ENCODE measurements around the gene TMUB1.

Gene TMUB1

DNA sequence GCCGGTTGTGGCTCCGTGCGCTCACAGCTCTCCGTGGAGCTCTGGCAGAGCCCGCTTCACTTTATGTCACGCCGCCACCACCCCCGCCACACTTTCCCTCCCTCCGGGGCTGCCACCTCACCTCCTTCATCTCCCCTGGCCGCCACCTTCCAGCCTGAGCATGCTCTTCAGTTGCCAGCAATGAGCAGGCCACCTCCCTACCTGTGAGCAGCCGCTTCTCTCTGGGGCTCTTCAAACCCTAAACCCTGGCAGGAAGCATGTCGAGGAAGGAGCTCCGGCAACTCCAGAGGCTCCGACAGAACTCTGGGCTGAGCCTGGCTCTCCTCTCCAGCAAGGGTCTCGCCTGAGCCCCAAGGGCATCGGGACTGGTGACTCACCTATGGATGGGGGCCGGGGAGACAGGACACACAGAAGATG is 47.5 kb upstream of the TMUB1 start:
- H3K4me3 ChIP-seq (IDR thresholded peaks at IDR 0.05; ENCODE audit: insufficient read depth, low read depth, low read length), result no peak overlapping the region
- peaks cover 14% of the 10 kb centered on the region for H3K4me1 ChIP-seq (ENCODE audit: low read depth, poor library complexity, severe bottlenecking)
- no peaks in the 10 kb centered on the region for H3K79me2 ChIP-seq (ENCODE audit: insufficient read depth, low read depth)
- no peaks in the 10 kb centered on the region for H3K27me3 ChIP-seq (ENCODE audit: insufficient read depth, low read depth)
- H3K4me2 ChIP-seq, result no peak overlapping the region
- no peak overlapping the region for H3K27ac ChIP-seq
- H3K36me3 ChIP-seq (ENCODE audit: insufficient read depth), result no peaks in the 10 kb centered on the region; the same call in 1 of the 2 replicates
- no peak overlapping the region for H2AFZ ChIP-seq (ENCODE audit: low read depth)
- no peaks in the 10 kb centered on the region for H4K20me1 ChIP-seq (ENCODE audit: insufficient read depth)
- no peak for TF ChIP-seq CTCF (conservative IDR thresholded peaks at IDR 0.05; ENCODE audit: low read depth, low read length)
- H3K9ac ChIP-seq, result no peak overlapping the region

- Histone ChIP-seq H3K4me2 (no peak overlapping the region; the same call in 1 of the 2 replicates), H3K9ac (no peak overlapping the region), H4K20me1 (ENCODE audit: insufficient read depth) (no peaks in the 10 kb centered on the region), H3K27ac (no peak overlapping the region), H3K79me2 (ENCODE audit: insufficient read depth, low read depth) (no peaks in the 10 kb centered on the region), H3K4me3 (IDR thresholded peaks at IDR 0.05; ENCODE audit: insufficient read depth, low read depth, low read length) (no peak overlapping the region), H3K36me3 (ENCODE audit: insufficient read depth) (no peaks in the 10 kb centered on the region; the same call in 1 of the 2 replicates), H3K4me1 (ENCODE audit: low read depth, poor library complexity, severe bottlenecking) (peaks cover 14% of the 10 kb centered on the region), H3K27me3 (ENCODE audit: insufficient read depth, low read depth) (no peaks in the 10 kb centered on the region), H2AFZ (ENCODE audit: low read depth) (no peak overlapping the region)
- TF ChIP-seq CTCF (conservative IDR thresholded peaks at IDR 0.05; ENCODE audit: low read depth, low read length), result no peak
These were observed 46.8 kb upstream of the TMUB1 start for GRCh38 chr7:151129960-151130591.

GRCh38 chr7:151129117-151129959 is 46.0 kb upstream of the TMUB1 start:
- Histone ChIP-seq H4K20me1 (ENCODE audit: insufficient read depth) (no peaks in the 10 kb centered on the region), H2AFZ (ENCODE audit: low read depth) (no peak overlapping the region), H3K27me3 (ENCODE audit: insufficient read depth, low read depth) (no peaks in the 10 kb centered on the region), H3K79me2 (ENCODE audit: insufficient read depth, low read depth) (no peaks in the 10 kb centered on the region), H3K4me3 (IDR thresholded peaks at IDR 0.05; ENCODE audit: insufficient read depth, low read depth, low read length) (no peak overlapping the region), H3K36me3 (ENCODE audit: insufficient read depth) (no peaks in the 10 kb centered on the region; the same call in 1 of the 2 replicates), H3K4me2 (no peak overlapping the region; the same call in 1 of the 2 replicates), H3K4me1 (ENCODE audit: low read depth, poor library complexity, severe bottlenecking) (peaks cover 14% of the 10 kb centered on the region), H3K27ac (no peak overlapping the region), H3K9ac (no peak overlapping the region)
- no peak for TF ChIP-seq CTCF (conservative IDR thresholded peaks at IDR 0.05; ENCODE audit: low read depth, low read length)

DNA sequence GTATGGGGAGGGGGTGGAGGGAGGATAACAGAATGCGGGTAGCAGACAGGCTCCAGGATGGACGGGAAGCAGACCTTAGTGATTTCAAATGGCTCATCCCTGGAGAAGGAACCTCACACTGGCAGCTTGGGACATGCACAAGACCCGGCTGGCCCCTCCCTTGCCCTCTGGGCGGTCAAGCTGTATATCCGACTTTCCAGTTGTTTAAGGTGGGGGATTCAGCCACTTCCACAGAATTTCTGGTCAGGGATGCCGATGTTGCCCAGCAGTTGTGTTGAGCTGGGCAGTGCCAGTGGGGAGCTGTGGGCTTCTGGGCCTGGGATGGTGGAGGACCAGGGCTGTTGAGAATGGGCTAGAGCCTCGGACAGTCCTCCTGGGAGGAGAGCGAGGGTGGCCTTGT is 45.4 kb upstream of the TMUB1 start:
- Histone ChIP-seq H3K36me3 (ENCODE audit: insufficient read depth) (peaks cover 4% of the 10 kb centered on the region; the same call in 1 of the 2 replicates), H3K9ac (no peak overlapping the region), H3K27ac (no peak overlapping the region), H3K4me1 (ENCODE audit: low read depth, poor library complexity, severe bottlenecking) (peaks cover 14% of the 10 kb centered on the region), H4K20me1 (ENCODE audit: insufficient read depth) (no peaks in the 10 kb centered on the region), H2AFZ (ENCODE audit: low read depth) (no peak overlapping the region), H3K4me2 (no peak overlapping the region), H3K79me2 (ENCODE audit: insufficient read depth, low read depth) (no peaks in the 10 kb centered on the region), H3K4me3 (IDR thresholded peaks at IDR 0.05; ENCODE audit: insufficient read depth, low read depth, low read length) (no peak overlapping the region), H3K27me3 (ENCODE audit: insufficient read depth, low read depth) (no peaks in the 10 kb centered on the region)
- no peak for TF ChIP-seq CTCF (conservative IDR thresholded peaks at IDR 0.05; ENCODE audit: low read depth, low read length)

All from KMS-11 (cell line).